HepG2 (cell line): ENCODE data around the gene SLC25A11. TPM values are rescaled to one million over a fixed set of nuclear protein-coding genes. Genes with fewer than 3 reads are reported as not detected.

Source experiments
- BCL6 ChIP-seq: IDR thresholded peaks from 2 replicates; pipeline ENCODE4 v1.6.1; 2016; ENCODE audit warnings: missing genetic modification reagents, missing compliant biosample characterization
- BHLHE40 ChIP-seq: IDR thresholded peaks from 2 replicates; pipeline ENCODE4 v1.6.1; 2011; ENCODE audit warnings: low read length, improper control_type of control experiment
- CBX1 ChIP-seq: IDR thresholded peaks from one replicate; pipeline ENCODE4 v1.6.1; 2016; ENCODE audit warnings: antibody characterized with exemption, low read depth
- CREM ChIP-seq, 2 experiments: sonication (generic) in 1 of 2; formaldehyde crosslinking in 1 of 2; IDR thresholded peaks; 2 replicates each; pipeline versions ENCODE4 v1.4.0 to v1.6.1; 2016 to 2020; ENCODE audit warnings: antibody characterized with exemption in 1 of 2, mild to moderate bottlenecking in 1 of 2, missing genetic modification reagents in 1 of 2
- HMGA1 ChIP-seq: sonication (generic); formaldehyde crosslinking; conservative IDR thresholded peaks from 2 replicates; pipeline ENCODE4 v1.4.0; 2020; ENCODE audit warnings: missing genetic modification reagents
- HNF4G ChIP-seq, 2 experiments: sonication (generic) in 1 of 2; formaldehyde crosslinking in 1 of 2; IDR thresholded peaks; 2 replicates each; pipeline versions ENCODE4 v1.4.0 to v1.6.1; 2011 to 2020; ENCODE audit warnings: borderline replicate concordance in 2 of 2, low read depth in 2 of 2, mild to moderate bottlenecking in 2 of 2, low read length in 1 of 2, missing genetic modification reagents in 1 of 2, moderate library complexity in 1 of 2
- MATR3 ChIP-seq: sonication (generic); formaldehyde crosslinking; IDR thresholded peaks from 2 replicates; pipeline ENCODE4 v1.4.0; 2020; ENCODE audit warnings: missing genetic modification reagents
- MLLT10 ChIP-seq: sonication (generic); formaldehyde crosslinking; IDR thresholded peaks from 2 replicates; pipeline ENCODE4 v1.4.0; 2020; ENCODE audit warnings: missing genetic modification reagents
- NR2F1 ChIP-seq, 2 experiments: fragments of 450-650 bp in 1 of 2; formaldehyde crosslinking in 1 of 2; IDR thresholded peaks; 2 replicates each; pipeline versions ENCODE4 v1.5.0 to v1.6.1; 2016 to 2020; ENCODE audit warnings: mild to moderate bottlenecking in 1 of 2, missing compliant biosample characterization in 1 of 2, missing genetic modification reagents in 1 of 2, moderate library complexity in 1 of 2
- RFX3 ChIP-seq: IDR thresholded peaks from 2 replicates; pipeline ENCODE4 v1.6.1; 2016; ENCODE audit warnings: missing biosample characterization, missing genetic modification reagents
- ZMYM4 ChIP-seq: sonication (generic); formaldehyde crosslinking; IDR thresholded peaks from 2 replicates; pipeline ENCODE4 v1.8.1; 2023; ENCODE audit warnings: mild to moderate bottlenecking, missing genetic modification reagents
- ZNF580 ChIP-seq: IDR thresholded peaks from 2 replicates; pipeline ENCODE4 v1.6.1; 2016; ENCODE audit warnings: low read depth, borderline replicate concordance
- ZNF768 ChIP-seq: sonication (generic); formaldehyde crosslinking; IDR thresholded peaks from 2 replicates; pipeline ENCODE4 v1.4.0; 2020; ENCODE audit warnings: missing genetic modification reagents
- polyA plus RNA-seq, 8 experiments: library from polyadenylated mRNA; depleted of rRNA in 3 of 8; stranded (reverse) in 7 of 8; unstranded in 1 of 8; fragments of >200 nt; fragmentation: Illumina TruSeq in 4 of 8; extraction: Trizol in 4 of 8; gene quantifications; 2 replicates each; pipeline versions ENCODE4 v1.2.1 to v1.2.3, GENCODE V29; 2011 to 2016; ENCODE audit warnings: low read depth in 4 of 8, missing spikeins in 1 of 8, mixed read lengths in 1 of 8; ENCODE audit not compliant: insufficient read depth in 1 of 8
- total RNA-seq, 5 experiments: library from RNA; depleted of rRNA; stranded (reverse); fragments of >200 nt; fragmentation: Illumina TruSeq; extraction: Trizol; gene quantifications; 2 replicates each; pipeline ENCODE4 v1.2.3, GENCODE V29; 2016; ENCODE audit warnings: low read depth in 1 of 5
- TF ChIP-seq, protein P1 (sequence below), 2 experiments: sonication (generic) in 1 of 2; formaldehyde crosslinking in 1 of 2; IDR thresholded peaks; 2 replicates each; pipeline versions ENCODE4 v1.4.0 to v1.6.1; 2016 to 2020; ENCODE audit warnings: borderline replicate concordance in 1 of 2, low read depth in 1 of 2, mild to moderate bottlenecking in 1 of 2, missing genetic modification reagents in 1 of 2
- TF ChIP-seq, protein P2 (sequence below): sonication (generic); formaldehyde crosslinking; IDR thresholded peaks from 2 replicates; pipeline ENCODE4 v1.4.0; 2020; ENCODE audit warnings: missing genetic modification reagents, borderline replicate concordance
- TF ChIP-seq, protein P3 (sequence below): sonication (generic); formaldehyde crosslinking; IDR thresholded peaks from 2 replicates; pipeline ENCODE4 v1.8.1; 2023; ENCODE audit warnings: missing genetic modification reagents, mild to moderate bottlenecking, borderline replicate concordance

Gene SLC25A11
- total and polyA plus RNA-seq, 2 of the 13 experiments (the other 11 are each of a cell fraction or from before 2014, with no cell fraction given): 35.4 to 47.2 TPM

DNA sequence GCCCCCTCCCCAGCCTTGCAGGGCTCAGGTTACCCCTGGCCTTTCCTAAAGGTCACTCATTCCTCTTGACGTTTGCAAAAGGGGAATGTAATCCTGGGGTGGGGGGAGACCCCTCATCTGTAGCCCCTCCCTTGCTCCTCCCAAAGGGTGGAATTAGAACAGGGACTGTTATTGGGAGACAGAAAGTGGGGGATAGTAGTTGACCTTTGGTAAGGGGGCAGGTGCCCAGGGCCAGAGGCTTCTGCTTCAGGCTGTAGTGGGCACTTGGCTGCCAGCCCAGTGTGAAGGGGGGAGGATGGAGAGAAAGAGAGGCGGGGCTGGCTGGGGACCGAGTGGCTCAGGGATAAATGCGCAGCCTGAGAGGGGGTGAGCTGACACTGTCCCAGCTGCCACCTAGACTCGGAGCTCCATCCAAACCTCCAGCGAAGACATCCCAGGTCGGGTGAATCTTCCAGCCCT lies 10.9 kb upstream of the SLC25A11 start, which contains the start of gene ENO3 (continued):
- TF ChIP-seq RFX3 (no peak), BHLHE40 (no peak), ZNF768 (no peak), HNF4G (IDR thresholded peaks at IDR 0.05; ENCODE audit: borderline replicate concordance, low read depth, low read length) (peak; percentile 80; the same call in 1 of the 2 replicates), HNF4G (CRISPR knock-in tag; IDR thresholded peaks at IDR 0.05; ENCODE audit: borderline replicate concordance, low read depth) (no peak), HMGA1 (CRISPR knock-in tag) (no peak), ZMYM4 (CRISPR knock-in tag) (no peak), MLLT10 (CRISPR knock-in tag) (no peak), CBX1 (no peak), CREM (IDR thresholded peaks at IDR 0.05) (peak; percentile 42; the same call in 1 of the 2 replicates), CREM (CRISPR knock-in tag; IDR thresholded peaks at IDR 0.05) (no peak), ZNF580 (CRISPR knock-in tag) (no peak), BCL6 (CRISPR knock-in tag) (peak; percentile 44; the same call in 1 of the 2 replicates), MATR3 (no peak), NR2F1 (CRISPR knock-in tag; IDR thresholded peaks at IDR 0.05) (peak; percentile 46 to 61)
- TF ChIP-seq, protein P1, sequence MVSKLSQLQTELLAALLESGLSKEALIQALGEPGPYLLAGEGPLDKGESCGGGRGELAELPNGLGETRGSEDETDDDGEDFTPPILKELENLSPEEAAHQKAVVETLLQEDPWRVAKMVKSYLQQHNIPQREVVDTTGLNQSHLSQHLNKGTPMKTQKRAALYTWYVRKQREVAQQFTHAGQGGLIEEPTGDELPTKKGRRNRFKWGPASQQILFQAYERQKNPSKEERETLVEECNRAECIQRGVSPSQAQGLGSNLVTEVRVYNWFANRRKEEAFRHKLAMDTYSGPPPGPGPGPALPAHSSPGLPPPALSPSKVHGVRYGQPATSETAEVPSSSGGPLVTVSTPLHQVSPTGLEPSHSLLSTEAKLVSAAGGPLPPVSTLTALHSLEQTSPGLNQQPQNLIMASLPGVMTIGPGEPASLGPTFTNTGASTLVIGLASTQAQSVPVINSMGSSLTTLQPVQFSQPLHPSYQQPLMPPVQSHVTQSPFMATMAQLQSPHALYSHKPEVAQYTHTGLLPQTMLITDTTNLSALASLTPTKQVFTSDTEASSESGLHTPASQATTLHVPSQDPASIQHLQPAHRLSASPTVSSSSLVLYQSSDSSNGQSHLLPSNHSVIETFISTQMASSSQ (IDR thresholded peaks at IDR 0.05; ENCODE audit: low read depth): no peak
- TF ChIP-seq, protein P1 (CRISPR knock-in tag; IDR thresholded peaks at IDR 0.05; ENCODE audit: borderline replicate concordance): peak; percentile 49; the same call in 1 of the 2 replicates
- TF ChIP-seq, protein P2, sequence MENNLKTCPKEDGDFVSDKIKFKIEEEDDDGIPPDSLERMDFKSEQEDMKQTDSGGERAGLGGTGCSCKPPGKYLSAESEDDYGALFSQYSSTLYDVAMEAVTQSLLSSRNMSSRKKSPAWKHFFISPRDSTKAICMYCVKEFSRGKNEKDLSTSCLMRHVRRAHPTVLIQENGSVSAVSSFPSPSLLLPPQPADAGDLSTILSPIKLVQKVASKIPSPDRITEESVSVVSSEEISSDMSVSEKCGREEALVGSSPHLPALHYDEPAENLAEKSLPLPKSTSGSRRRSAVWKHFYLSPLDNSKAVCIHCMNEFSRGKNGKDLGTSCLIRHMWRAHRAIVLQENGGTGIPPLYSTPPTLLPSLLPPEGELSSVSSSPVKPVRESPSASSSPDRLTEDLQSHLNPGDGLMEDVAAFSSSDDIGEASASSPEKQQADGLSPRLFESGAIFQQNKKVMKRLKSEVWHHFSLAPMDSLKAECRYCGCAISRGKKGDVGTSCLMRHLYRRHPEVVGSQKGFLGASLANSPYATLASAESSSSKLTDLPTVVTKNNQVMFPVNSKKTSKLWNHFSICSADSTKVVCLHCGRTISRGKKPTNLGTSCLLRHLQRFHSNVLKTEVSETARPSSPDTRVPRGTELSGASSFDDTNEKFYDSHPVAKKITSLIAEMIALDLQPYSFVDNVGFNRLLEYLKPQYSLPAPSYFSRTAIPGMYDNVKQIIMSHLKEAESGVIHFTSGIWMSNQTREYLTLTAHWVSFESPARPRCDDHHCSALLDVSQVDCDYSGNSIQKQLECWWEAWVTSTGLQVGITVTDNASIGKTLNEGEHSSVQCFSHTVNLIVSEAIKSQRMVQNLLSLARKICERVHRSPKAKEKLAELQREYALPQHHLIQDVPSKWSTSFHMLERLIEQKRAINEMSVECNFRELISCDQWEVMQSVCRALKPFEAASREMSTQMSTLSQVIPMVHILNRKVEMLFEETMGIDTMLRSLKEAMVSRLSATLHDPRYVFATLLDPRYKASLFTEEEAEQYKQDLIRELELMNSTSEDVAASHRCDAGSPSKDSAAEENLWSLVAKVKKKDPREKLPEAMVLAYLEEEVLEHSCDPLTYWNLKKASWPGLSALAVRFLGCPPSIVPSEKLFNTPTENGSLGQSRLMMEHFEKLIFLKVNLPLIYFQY: no peak
- TF ChIP-seq, protein P3, sequence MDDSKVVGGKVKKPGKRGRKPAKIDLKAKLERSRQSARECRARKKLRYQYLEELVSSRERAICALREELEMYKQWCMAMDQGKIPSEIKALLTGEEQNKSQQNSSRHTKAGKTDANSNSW (CRISPR knock-in tag): no peak
